SK-N-SH (cell line): ENCODE results near the gene EN2.

Source experiments
- EP300 ChIP-seq, 2 experiments: IDR thresholded peaks; 2 replicates each; pipeline versions ENCODE4 v1.4.0 to v1.6.1; 2012; ENCODE audit warnings: borderline replicate concordance in 1 of 2, low read depth in 1 of 2, low read length in 1 of 2
- POLR2AphosphoS5 ChIP-seq: IDR thresholded peaks from 2 replicates; pipeline ENCODE4 v1.6.1; 2012; ENCODE audit warnings: low read depth, low read length
- SMC3 ChIP-seq: IDR thresholded peaks from 2 replicates; pipeline ENCODE4 v1.6.1; 2012; ENCODE audit warnings: low read depth, low read length, improper control_type of control experiment
- TF ChIP-seq, protein P1 (sequence below): IDR thresholded peaks from 2 replicates; pipeline ENCODE4 v1.4.0; 2012; ENCODE audit warnings: low read depth
- TF ChIP-seq, protein P2 (sequence below): fragments of 200-600 bp; sonication (generic); IDR thresholded peaks from 2 replicates; pipeline ENCODE4 v1.6.1; 2017; ENCODE audit warnings: antibody characterized with exemption, mild to moderate bottlenecking, moderate library complexity

DNA sequence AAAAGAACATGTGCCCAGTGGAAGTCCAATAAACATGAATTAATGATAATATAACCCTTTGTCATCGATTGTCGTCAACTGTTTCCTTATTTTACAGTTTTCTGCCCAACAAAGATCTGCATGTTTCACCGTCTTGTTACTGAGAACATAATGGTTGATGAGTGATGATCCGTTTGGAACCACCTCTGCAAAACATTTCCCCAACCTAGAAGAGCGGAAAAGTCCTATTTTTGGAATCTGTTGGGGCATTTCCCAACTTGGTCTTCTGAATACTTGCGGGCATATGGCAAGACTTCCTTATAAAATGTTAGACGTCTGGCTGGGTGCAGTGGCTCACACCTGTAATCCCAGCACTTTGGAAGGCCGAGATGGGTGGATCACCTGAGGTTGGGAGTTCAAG is 56.4 kb downstream of the EN2 start:
- TF ChIP-seq POLR2AphosphoS5 (no peak), EP300 (IDR thresholded peaks at IDR 0.05; ENCODE audit: borderline replicate concordance in 1 of 2, low read depth in 1 of 2, low read length in 1 of 2) (no peak), SMC3 (no peak)
- TF ChIP-seq, protein P1, sequence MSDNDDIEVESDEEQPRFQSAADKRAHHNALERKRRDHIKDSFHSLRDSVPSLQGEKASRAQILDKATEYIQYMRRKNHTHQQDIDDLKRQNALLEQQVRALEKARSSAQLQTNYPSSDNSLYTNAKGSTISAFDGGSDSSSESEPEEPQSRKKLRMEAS: no peak
- TF ChIP-seq, protein P2, sequence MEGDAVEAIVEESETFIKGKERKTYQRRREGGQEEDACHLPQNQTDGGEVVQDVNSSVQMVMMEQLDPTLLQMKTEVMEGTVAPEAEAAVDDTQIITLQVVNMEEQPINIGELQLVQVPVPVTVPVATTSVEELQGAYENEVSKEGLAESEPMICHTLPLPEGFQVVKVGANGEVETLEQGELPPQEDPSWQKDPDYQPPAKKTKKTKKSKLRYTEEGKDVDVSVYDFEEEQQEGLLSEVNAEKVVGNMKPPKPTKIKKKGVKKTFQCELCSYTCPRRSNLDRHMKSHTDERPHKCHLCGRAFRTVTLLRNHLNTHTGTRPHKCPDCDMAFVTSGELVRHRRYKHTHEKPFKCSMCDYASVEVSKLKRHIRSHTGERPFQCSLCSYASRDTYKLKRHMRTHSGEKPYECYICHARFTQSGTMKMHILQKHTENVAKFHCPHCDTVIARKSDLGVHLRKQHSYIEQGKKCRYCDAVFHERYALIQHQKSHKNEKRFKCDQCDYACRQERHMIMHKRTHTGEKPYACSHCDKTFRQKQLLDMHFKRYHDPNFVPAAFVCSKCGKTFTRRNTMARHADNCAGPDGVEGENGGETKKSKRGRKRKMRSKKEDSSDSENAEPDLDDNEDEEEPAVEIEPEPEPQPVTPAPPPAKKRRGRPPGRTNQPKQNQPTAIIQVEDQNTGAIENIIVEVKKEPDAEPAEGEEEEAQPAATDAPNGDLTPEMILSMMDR: no peak
